Left renal pelvis (tissue), 4 donors: ENCODE measurements around the gene TOX2. TPM values are rescaled to one million over a fixed set of nuclear protein-coding genes. Genes with fewer than 3 reads are reported as not detected.

Experiments
- DNase-seq, 4 donors: peaks; one replicate each; pipeline ENCODE4 v3.0.0-alpha.2; 2013; ENCODE audit warnings: low read depth in 4 of 4, low spot score in 3 of 4
- polyA plus RNA-seq, 4 donors: library from polyadenylated mRNA; unstranded; fragments of 120-200 nt; gene quantifications; one replicate each; pipeline ENCODE4 v1.2.1, GENCODE V29; 2013; ENCODE audit not compliant: insufficient read length in 4 of 4

The TOX2 gene
- polyA plus RNA-seq, 4 donors, result 1.2 to 5.3 (median 4.2) TPM

DNA sequence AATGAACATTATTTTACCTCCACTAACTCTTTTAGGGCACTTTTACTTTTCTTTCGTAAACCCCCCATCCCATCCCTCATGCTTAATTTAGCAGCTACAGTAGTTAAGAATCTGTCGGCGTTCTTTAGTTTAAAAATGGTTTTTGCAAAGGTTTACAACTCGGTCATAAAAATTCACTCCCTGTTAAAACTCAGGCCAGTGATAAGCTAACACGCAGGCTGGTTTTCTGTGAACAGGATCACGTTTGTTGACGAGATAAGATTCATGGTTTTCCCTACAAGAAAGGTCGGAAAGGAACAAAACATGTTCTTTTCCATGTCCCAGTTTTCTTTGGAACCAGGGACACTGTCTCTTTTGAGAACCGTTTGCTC, 101.1 kb downstream of the TOX2 start:
- no peak for DNase-seq

DNA sequence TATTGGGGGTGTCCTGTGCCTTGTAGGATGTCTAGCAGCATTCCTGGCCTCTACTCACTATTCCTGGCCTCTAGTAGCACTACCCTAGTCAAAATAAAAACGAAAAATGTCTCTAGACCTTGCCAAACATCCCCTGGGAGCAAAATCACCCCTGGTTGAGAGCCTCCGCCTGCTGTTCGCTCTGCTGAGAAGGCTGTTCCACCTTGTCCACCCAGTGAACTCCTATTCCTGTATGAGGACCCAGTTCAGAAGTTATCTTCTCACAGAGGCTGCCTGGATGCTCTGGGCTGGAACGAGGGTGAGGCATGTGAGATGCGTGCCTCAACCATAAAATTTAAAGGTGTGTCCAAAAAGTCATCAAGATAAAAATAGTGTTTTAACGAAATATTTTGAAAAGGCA, 101.9 kb downstream of the TOX2 start:
- DNase-seq, result no peak

DNA sequence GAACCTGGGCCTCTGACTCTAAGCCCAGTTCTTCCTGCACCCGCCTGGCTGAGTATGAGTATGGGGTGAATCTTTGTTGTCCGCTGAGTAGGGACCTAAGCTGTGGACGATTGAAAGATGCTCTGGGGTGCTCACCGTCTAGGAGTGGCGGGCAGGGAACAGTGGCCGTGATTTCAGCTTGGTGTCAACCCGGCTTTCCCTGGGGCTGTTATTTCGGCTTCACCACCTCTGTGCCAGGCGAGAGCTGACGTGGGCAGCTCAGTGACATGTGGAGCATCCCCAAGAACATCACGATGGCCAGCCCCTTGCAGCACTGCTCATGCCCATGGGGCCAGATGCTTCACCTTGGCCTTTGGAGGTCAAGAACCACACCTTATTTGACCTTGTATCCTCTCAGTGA, 102.6 kb downstream of the TOX2 start:
- DNase-seq, result no peak

DNA sequence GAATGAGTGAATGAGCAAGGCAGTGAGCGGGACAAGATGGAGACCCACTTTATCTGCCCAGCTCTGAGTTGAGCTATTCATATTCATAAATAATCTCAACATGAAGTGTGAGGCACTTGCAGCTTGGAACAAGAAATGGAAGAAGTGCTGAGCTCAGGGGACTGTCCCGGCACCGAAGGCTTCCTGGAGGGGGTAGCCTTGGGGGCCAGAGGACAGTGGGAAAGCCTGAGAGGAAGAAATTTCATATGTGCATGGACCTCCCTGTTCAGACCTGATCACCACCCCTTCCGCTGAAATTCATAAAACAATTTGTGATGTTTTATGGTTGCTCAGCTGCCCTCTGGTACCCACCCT, 103.2 kb downstream of the TOX2 start:
- DNase-seq, result no peak

DNA sequence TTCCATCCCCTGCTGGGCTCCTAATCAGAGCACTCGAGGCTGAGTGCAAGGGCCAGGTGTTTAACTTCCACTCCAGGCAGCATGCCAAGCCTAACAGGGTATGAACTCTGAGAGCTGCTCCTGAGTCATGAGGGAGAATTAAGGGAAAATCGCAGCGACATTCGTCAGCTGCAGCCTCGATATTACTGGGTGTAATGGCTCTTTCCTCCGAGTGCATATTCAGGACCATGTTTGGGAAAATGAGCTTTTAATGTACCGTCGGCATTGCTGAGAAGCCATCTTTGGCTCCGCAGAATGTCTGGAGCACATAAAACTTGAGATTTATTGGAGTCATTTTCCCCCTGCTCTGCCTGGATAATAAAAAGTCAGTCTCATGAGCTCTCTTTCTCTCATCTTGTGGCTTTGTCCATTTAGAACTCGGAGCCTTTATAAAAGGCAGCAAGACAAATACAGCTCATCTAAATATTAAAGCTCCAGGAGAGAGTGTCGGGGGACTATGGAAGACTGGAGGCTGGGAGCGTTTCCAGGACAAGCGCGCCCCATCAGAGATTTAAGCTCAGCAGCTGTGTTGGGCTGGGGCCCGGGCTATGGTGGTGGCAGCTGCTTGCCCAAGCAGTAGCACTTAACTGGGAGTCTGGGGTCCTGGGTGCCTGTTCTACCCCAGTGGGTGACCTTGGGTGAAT, 103.7 kb downstream of the TOX2 start:
- DNase-seq, result peak in 2 of 4 donors; percentile 64 to 75

DNA sequence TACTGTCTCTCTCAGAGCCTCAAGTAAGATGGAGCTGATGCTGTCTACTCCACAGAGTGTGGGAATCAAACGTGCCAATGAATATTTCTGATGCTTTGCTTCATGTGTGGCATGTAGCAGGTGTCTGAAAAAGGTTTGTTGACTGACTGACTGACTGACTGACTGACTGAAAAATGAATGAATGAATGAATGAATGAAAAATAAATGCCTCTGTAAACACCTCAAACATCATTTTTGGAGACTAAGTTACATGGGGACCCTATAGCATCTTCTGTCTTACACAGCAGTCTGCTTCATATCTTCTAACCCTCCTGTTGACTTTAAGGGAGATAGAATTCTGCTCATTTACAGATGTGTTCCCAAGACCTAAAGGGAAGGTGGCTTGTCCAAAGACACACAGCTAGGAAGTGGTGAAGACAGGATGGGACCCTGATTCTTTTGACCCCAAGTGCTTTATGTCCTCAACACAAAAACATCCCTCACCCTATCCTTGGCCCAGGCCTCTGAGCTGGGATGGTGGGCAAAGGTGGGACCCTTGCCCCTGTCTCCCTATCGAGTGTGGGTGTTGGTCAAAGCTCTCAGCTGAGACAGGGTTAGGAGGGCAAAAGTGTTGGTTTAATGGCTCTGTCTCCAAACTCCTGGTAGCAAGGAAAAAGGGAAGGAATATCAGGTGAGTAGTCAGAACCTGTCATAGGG, 104.4 kb downstream of the TOX2 start:
- DNase-seq, result no peak

DNA sequence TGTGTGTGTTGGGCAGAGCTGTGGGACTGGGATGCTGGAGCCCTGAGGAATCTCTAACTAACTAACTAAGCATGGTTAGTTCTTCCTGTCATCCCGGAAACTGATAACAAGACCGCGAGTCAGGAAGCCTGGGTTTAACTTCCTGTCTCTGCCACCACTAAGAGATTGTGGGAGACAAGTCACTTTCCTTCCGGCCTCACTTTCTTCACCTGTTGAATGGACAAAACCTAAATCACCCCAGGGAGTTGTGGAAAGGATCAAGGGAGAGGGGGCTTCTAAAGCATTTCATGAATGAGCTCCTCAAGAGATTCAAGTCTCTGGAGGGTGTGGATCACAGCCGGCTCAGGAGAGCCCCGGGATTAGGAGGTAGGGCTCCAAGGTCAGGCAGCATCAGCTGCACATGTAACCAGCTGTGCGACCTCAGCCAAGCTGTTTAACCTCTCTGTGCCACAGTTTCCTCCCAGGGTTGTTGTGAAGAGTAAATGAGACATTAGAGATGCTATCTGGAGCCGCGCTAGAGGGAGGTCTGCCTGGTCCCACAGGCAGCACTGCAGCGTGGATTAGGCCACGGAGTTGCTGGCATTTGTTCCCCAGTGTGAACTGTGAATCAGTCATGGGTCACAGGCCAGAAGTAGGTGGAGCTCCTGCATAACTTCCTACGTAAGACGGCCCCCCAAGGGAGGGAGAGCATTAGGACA, 105.1 kb downstream of the TOX2 start:
- DNase-seq, result no peak

DNA sequence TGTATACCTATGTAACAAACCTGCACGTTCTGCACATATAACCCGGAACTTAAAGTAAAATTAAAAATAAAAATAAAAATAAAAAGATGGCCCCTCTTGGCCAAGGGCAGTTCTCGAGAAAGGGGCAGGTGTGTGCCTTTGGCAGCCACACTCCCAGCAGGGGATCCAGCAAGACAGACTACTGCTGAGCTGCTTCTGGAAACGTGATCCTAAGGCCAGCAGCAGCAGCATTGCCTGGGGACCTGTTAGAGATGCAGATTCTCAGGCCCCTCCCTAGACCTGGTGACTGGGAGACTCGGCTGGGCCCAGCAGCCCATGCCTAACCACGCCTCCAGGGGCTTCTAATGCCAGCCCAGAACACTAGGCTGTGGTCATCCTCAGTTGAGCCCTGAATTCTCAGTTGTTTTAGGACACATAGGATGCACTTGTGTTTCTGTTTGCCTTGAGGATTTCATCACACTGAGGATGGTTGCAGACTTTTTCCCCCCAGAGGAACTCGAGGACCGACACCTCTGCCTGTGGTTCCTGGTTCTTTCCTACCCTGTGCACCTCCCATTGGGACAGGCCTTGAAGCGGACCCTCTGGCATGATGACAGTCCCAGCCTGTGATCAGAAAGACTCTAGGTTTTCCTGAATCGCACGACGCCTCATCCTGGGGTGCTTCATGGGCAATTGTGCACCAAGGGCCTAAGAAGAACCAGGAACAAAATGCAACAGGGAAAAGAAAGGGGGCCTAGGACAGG, 105.9 kb downstream of the TOX2 start:
- no peak for DNase-seq

DNA sequence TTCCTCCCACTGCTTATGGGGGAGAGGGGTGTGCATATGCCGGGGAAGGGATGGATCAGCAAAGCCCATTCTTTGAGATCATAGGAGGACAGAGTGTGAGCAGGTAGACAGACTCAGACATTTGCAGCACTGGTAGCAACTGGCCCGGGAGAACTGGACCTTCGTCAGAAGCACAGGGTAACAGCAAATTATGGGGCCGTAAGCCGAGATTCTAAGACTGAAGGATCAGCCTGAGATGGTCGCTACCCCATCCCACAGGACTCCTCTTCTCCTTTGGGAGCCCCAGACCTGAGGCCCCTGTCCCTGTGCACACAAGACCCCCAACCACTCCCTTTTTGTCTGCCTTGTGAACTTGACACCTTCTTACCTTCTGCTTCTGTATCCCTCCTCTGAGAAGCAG, 106.5 kb downstream of the TOX2 start:
- DNase-seq, result no peak

DNA sequence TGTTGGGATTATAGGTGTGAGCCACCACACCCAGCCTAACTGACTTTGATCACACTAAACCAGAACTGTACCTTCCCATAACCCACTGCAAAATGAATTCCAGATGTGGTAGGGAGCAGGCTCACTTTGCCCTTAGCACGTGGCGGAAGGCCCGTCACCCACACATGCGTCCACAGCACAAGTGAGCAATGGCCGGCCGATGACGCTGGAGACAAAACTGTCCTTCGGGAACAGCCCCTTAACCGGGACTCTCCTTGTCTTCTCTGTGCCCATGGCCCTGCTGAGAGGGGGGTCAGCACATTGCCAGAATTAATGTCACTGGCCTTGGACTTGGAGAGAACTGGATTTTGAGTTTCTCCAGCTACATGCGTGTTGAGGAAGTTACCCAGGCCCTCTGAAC, 107.2 kb downstream of the TOX2 start:
- no peak for DNase-seq

DNA sequence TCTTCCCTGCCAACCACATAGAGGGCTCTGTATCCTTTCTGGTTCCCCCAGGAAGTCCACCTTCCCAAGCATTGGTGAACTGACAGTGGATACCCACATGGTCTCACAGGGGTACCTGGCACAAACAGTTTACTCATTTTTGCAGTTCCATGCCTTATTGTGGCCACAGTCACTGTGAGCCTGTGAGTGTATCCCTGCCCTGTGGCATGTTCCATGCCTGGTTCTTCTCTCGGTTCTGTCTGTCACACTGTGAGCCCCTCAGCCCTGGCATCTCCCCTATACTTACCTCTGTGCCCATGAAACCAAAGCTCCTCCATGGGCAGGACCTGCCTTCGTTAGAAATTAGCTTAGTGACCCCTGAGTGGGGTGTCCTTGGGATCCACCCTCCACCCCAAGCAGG, 107.8 kb downstream of the TOX2 start:
- no peak for DNase-seq

DNA sequence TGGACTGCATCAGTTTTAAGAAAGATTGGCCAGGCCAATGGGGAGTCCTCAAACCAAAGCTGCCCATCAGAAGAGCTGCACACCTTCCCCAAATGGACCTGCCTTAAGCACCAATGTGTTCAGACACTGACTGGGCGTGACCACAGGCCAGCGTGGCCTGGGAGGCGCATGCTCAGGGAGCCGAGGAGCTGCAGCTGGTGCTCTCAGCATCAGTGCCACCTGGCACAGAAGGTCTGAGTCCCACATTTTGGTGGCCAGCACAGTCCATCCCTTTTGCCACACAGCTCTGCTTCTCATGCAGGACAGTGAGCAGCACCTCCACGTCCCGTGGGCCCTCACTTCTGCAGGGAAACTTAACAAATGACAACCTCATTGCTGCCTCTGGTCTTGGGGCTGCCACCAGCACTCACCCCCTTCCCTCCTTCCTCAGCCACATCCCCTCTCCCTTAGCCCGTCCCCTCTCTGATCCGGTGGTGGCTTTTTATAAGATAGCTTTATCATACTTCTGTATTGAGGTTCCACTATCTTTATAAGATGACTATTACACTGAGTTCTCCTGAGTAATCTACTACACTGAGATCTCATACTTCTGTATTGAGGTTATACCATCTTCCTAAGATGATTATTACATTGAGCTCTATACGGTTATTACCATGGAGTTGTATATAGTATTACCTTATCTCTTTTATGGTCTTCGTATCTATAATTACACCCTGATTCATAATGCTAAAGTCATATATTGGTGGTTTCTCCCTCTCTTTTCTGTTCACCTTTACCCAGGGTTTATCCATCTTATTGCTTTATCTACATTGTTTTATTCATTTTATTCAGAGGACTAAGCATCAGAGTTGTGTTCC, 109.1 kb downstream of the TOX2 start:
- no peak for DNase-seq

DNA sequence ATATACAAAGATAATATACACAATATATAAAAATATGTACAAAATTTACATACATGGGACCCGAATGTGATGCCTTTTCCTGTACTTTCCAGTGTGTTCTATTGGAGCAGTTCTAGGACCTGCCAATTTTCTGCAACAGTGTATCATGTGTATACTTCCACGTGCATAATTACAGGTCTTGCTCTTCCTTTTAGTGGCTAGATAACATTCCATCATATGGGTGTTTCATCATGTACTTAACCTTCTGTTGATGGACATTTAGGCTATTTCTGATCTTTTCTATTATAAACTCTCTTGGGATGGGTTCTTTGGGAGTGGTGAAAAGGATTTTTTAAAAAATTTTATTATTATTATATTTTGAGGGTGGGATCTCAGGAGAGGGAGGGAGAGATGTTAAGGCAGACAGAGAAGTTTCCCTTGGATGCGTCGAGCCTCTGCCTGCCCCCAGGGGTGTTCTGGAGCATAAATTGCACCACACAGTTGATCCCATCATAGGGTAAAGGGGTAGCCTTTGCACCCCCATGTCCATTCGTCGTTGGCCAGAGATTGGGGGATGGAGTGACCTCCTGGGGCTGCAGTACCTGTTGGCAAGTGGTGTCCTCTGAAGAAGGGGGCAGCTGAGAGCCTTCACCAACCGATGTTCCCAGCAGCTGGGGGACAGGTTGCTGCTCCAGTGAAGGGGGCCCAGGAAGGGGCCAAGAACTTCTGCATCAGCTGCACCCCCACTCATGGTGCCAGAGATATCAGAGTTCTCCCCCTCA, 110.3 kb downstream of the TOX2 start:
- no peak for DNase-seq

DNA sequence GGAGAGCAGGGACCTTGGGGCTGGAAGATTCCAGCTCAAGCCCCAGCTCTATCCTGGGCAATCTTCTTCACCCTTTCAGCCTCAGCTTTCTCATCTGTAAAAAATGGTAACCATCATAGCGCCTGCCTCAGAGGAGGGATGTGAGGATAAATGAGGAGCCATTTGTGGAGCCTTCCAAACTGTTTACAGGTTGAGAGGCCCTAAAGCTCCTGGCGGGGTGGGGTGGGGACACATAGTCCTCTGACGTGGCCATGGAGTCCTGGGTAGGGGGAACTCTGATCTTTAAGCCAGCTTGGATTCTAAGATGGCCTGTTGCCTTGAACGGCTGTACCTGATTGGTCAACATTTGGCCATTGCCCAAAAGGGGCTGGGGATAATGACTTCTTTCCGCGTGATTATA, 111.1 kb downstream of the TOX2 start:
- no peak for DNase-seq

DNA sequence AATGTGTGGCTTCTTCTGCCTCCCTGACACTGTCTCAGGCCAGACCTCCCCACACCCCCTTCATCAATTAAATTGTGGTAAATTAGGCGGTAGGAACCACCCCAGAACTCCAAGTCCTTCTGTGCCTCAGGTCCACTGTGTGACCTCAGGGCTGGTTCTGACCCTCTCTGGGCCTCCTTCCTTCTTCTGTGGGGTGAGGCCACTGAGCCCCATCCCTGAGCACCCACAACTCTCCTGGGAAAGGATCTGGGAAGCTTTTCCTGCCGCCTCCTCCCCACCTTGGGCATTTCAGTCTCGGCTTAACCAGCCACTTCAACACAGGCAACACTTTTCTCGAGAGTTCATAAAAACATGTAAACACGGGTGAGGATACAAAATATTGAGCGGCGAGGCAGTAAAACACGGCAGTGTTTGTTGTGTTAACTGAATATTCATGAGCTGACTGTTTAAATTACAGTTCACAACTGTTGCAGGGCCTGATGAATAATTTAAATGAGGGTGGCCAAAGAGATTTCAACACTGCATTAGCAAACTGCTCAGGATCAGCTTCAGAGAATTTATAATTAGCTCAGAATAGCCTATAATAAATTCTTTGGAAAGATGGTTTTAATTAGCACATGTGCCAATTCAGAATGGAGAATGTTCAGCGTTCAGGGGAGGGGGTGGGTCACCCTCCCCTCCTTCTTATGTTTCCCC, 112.1 kb downstream of the TOX2 start:
- DNase-seq, result no peak

DNA sequence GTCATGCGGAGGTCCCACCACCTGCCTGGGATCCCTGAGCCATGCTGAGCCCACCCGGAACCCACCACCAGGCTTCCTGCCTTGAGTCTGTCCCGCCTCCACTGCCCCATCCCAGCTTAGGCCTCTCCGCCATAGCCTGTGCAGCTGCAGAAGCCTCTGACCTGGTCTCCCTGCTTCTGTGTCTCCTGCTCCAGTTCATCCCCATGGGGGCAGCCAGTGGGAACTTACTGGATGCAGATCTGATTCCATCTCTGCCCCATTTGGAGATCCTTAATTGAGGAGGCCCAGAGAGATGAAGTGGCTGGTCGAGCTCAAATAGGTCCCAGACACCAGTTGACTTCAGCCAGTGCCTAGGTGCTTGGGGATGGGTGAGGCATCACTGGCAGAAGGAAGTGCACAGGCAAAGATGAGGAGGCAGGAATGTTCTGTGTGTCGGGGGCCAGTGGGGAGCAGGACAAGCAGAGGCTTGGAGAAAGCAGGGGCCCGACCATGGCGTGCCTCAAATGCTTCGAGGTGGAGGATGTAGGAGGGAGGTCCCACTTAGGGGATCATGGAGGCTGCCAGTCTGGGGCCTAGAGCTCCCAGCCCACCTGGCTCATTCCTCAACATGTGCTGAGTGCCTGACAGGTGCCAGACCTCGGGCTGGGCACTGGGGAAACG, 112.8 kb downstream of the TOX2 start:
- no peak for DNase-seq

DNA sequence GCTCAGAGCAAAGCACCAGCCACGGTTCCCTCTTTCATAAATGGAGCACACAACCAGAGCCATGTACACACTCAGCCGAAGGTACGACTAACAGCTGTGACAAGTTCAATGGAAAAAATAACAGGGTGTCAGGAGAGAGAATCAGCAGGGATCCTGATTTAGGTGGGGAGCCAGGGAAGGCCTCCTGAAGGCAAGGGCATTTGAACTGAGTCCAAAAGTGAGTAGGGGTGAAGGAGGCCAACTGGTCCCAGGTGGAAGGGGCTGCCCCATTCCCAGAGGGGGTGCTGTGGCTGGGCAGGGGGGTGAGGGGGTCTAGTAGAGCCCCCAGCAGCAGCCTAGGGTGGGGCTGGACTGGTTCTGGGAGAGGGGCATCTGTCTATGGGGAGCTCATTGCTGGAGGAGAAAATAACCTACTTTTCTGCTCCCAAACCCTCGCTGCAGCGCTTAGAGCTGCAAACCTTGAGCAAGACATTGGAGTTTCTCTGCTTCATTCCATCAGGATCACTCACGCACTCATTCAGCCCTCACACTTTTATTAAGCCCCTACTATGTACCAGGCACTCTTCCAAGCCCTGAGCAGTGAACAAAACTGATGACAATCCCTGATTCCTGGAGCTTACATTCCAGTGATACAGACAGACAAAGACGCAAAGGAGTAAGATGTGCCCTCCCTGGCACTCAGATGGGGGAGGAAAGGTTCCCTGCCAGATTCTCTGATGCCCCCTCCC, 113.5 kb downstream of the TOX2 start:
- DNase-seq, result no peak
